A673 (cell line): Measurements from ENCODE around the gene MICAL3. TPM values are rescaled to one million over a fixed set of nuclear protein-coding genes. Genes with fewer than 3 reads are reported as not detected.

Source experiments
- BruUV-seq: library from RNA; stranded (reverse); fragments of 400-500 nt; replicated peaks from 2 replicates; lab custom pipeline; 2021; lab: Mats Ljungman, UMichigan
- CTCF ChIA-PET: fragments of 300-600 bp; sonication (Branson Sonifier 250); formaldehyde crosslinking; loops from one replicate; lab custom pipeline; 2022; ENCODE audit warnings: antibody characterized with exemption; lab: Charles Lee
- POLR2A ChIA-PET: fragments of 300-600 bp; sonication (Branson Sonifier 250); formaldehyde crosslinking; loops from one replicate; lab custom pipeline; 2022; ENCODE audit warnings: antibody characterized with exemption; ENCODE audit not compliant: low non-redundant PET; lab: Charles Lee
- DNase-seq: peaks from one replicate; pipeline ENCODE4 v3.0.0-alpha.2; 2015; ENCODE audit warnings: low spot score
- H3K27ac ChIP-seq: fragments of 200-600 bp; sonication (generic); 2 replicates; pipeline ENCODE4 v1.5.1; 2016; ENCODE audit warnings: mixed run types, low read depth, mild to moderate bottlenecking, mixed read lengths, antibody characterized with exemption, low read length; ENCODE audit not compliant: poor library complexity, severe bottlenecking
- H3K27me3 ChIP-seq: fragments of 200-600 bp; sonication (generic); replicated peaks from 2 replicates; pipeline ENCODE4 v1.6.1; 2017; ENCODE audit warnings: mixed run types, low read depth, mild to moderate bottlenecking, mixed read lengths, antibody characterized with exemption, low read length; ENCODE audit not compliant: insufficient read depth, poor library complexity
- H3K36me3 ChIP-seq: fragments of 200-600 bp; sonication (generic); 2 replicates; pipeline ENCODE4 v1.6.1; 2016; ENCODE audit warnings: mixed run types, mild to moderate bottlenecking, mixed read lengths, antibody characterized with exemption, low read length; ENCODE audit not compliant: insufficient read depth, poor library complexity, severe bottlenecking
- H3K4me1 ChIP-seq: fragments of 200-600 bp; sonication (generic); 2 replicates; pipeline ENCODE4 v1.6.1; 2017; ENCODE audit warnings: mixed run types, mild to moderate bottlenecking, mixed read lengths, antibody characterized with exemption, low read length; ENCODE audit not compliant: insufficient read depth, poor library complexity, severe bottlenecking
- H3K4me3 ChIP-seq: fragments of 200-600 bp; sonication (generic); 2 replicates; pipeline ENCODE4 v1.5.1; 2016; ENCODE audit warnings: low read depth, mixed run types, mild to moderate bottlenecking, mixed read lengths, low read length; ENCODE audit not compliant: poor library complexity, severe bottlenecking
- H3K9me3 ChIP-seq: fragments of 200-600 bp; sonication (generic); 2 replicates; pipeline ENCODE4 v1.6.1; 2016; ENCODE audit warnings: mixed run types, low read depth, mild to moderate bottlenecking, mixed read lengths, antibody characterized with exemption, low read length; ENCODE audit not compliant: poor library complexity, severe bottlenecking
- EZH2 ChIP-seq: fragments of 200-600 bp; sonication (generic); IDR thresholded peaks from 2 replicates; pipeline ENCODE4 v1.6.1; 2017; ENCODE audit warnings: borderline replicate concordance, low read depth, mild to moderate bottlenecking, mixed read lengths, antibody characterized with exemption, low read length; ENCODE audit not compliant: poor library complexity, severe bottlenecking
- intact Hi-C: fragments of 100-400 bp; cut with micrococcal nuclease; formaldehyde crosslinking; loops from one replicate; pipeline ENCODE4 v1.10.0; 2022; ENCODE audit not compliant: unreplicated experiment
- total RNA-seq: library from RNA; stranded (reverse); gene quantifications from 2 replicates; pipeline ENCODE4 v1.2.3, GENCODE V29; 2021
- TF ChIP-seq, protein P1 (sequence below): fragments of 300-800, 200-600 bp; sonication (generic); conservative IDR thresholded peaks from 2 replicates; pipeline ENCODE4 v1.5.1; 2017; ENCODE audit warnings: low read depth, mild to moderate bottlenecking, antibody characterized with exemption, low read length, moderate library complexity, mixed read lengths

Gene MICAL3
- total RNA-seq, 1 experiment from 2014 or later, result 63.6 TPM

DNA sequence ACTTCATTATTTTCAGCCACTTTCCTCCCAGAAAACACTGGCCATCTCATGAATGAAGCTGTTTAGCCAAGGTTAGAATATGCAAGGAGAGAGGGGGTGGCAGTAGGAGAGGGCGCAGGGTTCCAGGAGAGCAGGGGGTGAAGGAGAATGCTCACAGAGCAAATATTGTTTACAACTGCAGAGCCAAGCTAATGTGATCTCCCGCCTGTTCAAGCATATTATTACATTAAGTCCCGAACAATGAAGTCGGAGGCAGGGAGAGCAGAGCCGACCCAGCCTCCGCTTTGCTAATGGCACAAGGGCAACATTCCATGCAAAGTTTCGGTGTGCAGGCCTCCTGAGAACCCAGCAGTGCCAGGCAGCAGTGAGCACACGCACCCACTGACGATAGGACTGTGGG, 80.1 kb downstream of the MICAL3 start:
- BruUV-seq, result no TSS peak
- POLR2A ChIA-PET, result no interaction called here

DNA sequence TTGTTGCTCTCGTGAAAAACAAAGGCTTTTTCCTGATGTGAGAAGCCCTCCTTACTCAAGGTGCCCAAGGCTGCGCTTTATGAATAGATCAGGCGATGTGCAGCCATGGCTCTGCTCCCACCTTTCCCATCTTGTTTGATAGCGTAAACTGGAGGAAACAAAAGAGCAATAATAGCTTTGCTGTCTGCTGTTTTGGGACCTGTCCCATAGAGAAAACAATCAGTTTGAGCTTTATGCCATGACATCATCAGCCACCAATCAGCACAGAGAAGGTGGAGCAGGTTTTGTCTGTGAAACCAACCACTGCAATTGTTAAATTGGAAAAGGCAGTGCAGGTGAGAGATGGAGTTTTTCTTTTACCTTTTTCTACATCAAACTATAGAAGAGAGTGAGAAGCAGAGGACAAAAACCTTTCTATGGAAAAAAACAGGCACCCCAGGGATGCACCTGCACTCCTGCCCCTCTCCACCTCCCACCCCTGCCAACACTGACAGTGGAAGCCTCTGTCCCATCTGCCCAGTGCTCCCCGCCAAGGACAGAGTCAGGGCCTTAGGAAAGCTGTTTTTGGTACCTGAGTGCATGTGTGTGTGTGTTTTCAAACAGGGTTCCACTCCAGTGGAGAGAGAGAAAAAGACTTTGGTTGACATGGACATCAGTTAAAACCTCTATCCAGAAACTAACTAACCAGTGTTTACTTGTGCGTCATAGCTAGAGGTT, 80.7 kb downstream of the MICAL3 start:
- ChIA-PET POLR2A (no interaction called here), CTCF (no interaction called here)
- no peaks in the 10 kb centered on the region for H3K9me3 ChIP-seq
- H3K4me3 ChIP-seq, result no peak overlapping the region
- BruUV-seq, result no TSS peak
- H3K27ac ChIP-seq, result no peak overlapping the region
- H3K4me1 ChIP-seq, result peaks cover 14% of the 10 kb centered on the region
- H3K36me3 ChIP-seq, result no peaks in the 10 kb centered on the region
- no peaks in the 10 kb centered on the region for H3K27me3 ChIP-seq
- no peak for DNase-seq
- TF ChIP-seq EZH2, result no peak
- TF ChIP-seq, protein P1, sequence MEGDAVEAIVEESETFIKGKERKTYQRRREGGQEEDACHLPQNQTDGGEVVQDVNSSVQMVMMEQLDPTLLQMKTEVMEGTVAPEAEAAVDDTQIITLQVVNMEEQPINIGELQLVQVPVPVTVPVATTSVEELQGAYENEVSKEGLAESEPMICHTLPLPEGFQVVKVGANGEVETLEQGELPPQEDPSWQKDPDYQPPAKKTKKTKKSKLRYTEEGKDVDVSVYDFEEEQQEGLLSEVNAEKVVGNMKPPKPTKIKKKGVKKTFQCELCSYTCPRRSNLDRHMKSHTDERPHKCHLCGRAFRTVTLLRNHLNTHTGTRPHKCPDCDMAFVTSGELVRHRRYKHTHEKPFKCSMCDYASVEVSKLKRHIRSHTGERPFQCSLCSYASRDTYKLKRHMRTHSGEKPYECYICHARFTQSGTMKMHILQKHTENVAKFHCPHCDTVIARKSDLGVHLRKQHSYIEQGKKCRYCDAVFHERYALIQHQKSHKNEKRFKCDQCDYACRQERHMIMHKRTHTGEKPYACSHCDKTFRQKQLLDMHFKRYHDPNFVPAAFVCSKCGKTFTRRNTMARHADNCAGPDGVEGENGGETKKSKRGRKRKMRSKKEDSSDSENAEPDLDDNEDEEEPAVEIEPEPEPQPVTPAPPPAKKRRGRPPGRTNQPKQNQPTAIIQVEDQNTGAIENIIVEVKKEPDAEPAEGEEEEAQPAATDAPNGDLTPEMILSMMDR, result no peak
- intact Hi-C loops, result no loop called here

More for the DNA sequence above, 80.1 kb downstream of the MICAL3 start:
- intact Hi-C loops, result no loop called here
- H3K4me3 ChIP-seq, result no peak overlapping the region
- TF ChIP-seq, protein P1, result no peak
- no peak for TF ChIP-seq EZH2
- no peaks in the 10 kb centered on the region for H3K27me3 ChIP-seq
- DNase-seq, result no peak
- no peaks in the 10 kb centered on the region for H3K36me3 ChIP-seq
- H3K9me3 ChIP-seq, result no peaks in the 10 kb centered on the region
- CTCF ChIA-PET, result no interaction called here
- H3K4me1 ChIP-seq, result peaks cover 14% of the 10 kb centered on the region
- H3K27ac ChIP-seq, result no peak overlapping the region

DNA sequence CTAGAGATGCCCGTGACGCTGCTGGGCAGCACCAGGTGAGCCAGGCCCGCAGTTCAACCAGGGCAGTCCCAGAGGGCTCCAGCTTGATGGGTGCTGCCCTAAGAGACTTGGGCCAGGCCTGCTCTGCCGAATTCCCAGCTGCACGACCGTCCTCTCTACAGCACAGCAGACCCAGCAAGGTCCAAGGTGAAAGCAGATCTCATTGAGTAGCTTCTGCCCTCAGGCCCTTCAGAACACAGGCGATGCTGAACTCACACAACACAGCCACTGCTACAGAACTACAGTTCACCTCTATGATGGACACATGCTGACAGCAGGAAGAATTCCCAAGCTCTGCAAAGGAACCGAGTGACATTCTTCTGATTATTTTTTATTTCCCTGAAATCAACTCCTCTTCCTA, 81.6 kb downstream of the MICAL3 start:
- Histone ChIP-seq H3K4me1 (peaks cover 14% of the 10 kb centered on the region), H3K27ac (no peak overlapping the region), H3K4me3 (no peak overlapping the region), H3K9me3 (no peaks in the 10 kb centered on the region), H3K27me3 (no peaks in the 10 kb centered on the region), H3K36me3 (no peaks in the 10 kb centered on the region)
- ChIA-PET POLR2A (no interaction called here), CTCF (no interaction called here)
- no peak for DNase-seq
- no TSS peak for BruUV-seq
- no peak for TF ChIP-seq EZH2
- TF ChIP-seq, protein P1, result no peak
- intact Hi-C loops, result no loop called here
